Spleen (tissue), 7 donors: ENCODE data around the gene RFX4.

ENCODE experiments used
- POLR2A ChIP-seq, 3 donors: fragments of 450-650 bp; IDR thresholded peaks; one replicate each; pipeline ENCODE4 v1.5.1; 2017; ENCODE audit warnings: antibody characterized with exemption in 3 of 3, mild to moderate bottlenecking in 1 of 3
- POLR2AphosphoS5 ChIP-seq, 3 donors: sonication (generic); formaldehyde crosslinking; IDR thresholded peaks; one replicate each; pipeline ENCODE4 v1.5.1; 2017; ENCODE audit warnings: antibody characterized with exemption in 3 of 3
- TF ChIP-seq, protein P1 (sequence below), 11 experiments: fragments of 200-600 bp in 7 of 11; fragments of 450-650 bp in 4 of 11; sonication (generic) in 4 of 11; IDR thresholded peaks in 8 of 11; conservative IDR thresholded peaks in 3 of 11; 1 replicate in 7 of 11; 2 replicates in 4 of 11; pipeline versions ENCODE4 v1.4.0 to v1.8.0; 2016 to 2021; ENCODE audit warnings: antibody characterized with exemption in 11 of 11, inconsistent platforms in 4 of 11, mild to moderate bottlenecking in 1 of 11
- donor health status: DM: no; HTN: no; CAD: no; lungs with moderate emphysema.
- donor health status: DM: no; HTN: no; CAD: no.
- donor health status: DM: no; HTN: no; CAD: no.

GRCh38 chr12:106743270-106743988, 160.6 kb downstream of the RFX4 start:
- TF ChIP-seq POLR2A (IDR thresholded peaks at IDR 0.05), result no peak
- TF ChIP-seq, protein P1, sequence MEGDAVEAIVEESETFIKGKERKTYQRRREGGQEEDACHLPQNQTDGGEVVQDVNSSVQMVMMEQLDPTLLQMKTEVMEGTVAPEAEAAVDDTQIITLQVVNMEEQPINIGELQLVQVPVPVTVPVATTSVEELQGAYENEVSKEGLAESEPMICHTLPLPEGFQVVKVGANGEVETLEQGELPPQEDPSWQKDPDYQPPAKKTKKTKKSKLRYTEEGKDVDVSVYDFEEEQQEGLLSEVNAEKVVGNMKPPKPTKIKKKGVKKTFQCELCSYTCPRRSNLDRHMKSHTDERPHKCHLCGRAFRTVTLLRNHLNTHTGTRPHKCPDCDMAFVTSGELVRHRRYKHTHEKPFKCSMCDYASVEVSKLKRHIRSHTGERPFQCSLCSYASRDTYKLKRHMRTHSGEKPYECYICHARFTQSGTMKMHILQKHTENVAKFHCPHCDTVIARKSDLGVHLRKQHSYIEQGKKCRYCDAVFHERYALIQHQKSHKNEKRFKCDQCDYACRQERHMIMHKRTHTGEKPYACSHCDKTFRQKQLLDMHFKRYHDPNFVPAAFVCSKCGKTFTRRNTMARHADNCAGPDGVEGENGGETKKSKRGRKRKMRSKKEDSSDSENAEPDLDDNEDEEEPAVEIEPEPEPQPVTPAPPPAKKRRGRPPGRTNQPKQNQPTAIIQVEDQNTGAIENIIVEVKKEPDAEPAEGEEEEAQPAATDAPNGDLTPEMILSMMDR (IDR thresholded peaks at IDR 0.05 in 8 of 11, conservative IDR thresholded peaks at IDR 0.05 in 3 of 11), result no peak
- TF ChIP-seq POLR2AphosphoS5 (IDR thresholded peaks at IDR 0.05), result no peak
